Activated CD4-positive, alpha-beta T cell treated with anti-CD3 and anti-CD28 coated beads, Interleukin-2, amount 50 U/mL, for 4 hours (primary cell): ENCODE data around the gene SIAH2.

ENCODE experiments used
- DNase-seq, 2 experiments: peaks; one replicate each; pipeline ENCODE4 v3.0.0-alpha.2; 2020

Gene SIAH2

DNA sequence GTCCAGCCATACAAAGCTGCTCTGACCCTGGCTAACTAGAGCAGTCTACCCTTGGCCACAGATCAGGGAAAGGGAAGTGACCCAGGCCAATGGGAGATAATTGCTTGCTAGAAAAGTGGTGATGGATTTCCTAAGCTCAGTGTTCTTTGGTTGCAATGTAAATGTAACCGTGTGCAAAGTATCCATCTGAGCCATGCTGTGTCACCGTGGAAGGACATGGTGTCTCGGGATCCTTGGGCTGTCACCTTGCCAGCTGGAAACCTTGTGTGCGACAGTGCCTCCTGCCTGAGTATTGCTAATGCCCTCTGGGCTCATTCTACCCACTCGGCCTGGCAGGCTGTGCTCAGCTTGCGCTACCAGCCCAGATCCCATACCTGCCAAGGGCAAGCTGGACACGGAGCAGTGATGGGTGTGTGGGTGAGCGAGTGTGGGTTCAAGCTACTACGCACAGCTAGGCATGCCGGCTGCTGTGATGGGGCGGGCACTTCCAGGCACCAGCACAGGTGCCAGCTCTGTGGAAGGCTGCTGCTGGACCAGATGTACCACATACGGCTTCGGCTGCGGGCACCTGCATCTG lies 10.7 kb upstream of the SIAH2 start:
- DNase-seq: no peak

DNA sequence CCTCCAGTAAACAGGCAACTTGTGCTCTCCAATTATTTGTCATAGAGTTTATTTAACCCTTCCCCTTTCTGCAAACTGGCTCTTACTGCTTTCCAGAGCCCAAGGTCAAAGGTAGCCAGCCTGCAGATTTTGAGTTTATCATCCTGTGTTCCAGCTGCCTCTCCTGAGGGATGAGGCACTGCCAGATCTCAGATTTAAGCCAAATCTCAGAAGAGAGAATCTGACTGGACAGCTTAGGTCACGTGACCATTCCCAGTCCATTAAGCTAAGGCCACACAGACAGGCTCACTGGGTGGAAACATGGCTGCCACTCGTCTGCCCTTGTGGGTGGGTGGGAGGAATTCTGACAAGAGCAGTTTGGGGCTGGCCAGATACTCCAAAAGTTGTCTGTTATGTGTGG lies 8.6 kb upstream of the SIAH2 start:
- DNase-seq: no peak

DNA sequence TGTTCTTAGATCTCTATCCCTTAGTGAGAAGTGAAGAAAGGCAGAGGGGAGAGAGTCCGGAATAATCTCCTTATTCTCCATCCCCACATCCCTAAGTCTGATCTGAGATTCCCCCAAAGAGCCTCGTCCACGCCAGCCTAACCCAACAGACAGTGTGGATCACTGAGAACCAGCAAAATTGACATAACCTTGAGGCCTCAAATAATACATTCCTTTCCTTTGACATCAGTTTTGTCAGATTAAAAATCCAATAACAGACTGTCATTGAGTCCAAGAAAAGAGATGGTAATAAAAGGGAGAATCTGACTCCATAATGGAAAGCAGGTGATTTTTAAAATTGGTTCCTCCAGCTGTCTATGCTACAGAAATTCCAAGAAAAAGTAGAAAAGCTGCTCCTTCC lies 7.7 kb upstream of the SIAH2 start:
- DNase-seq: no peak

DNA sequence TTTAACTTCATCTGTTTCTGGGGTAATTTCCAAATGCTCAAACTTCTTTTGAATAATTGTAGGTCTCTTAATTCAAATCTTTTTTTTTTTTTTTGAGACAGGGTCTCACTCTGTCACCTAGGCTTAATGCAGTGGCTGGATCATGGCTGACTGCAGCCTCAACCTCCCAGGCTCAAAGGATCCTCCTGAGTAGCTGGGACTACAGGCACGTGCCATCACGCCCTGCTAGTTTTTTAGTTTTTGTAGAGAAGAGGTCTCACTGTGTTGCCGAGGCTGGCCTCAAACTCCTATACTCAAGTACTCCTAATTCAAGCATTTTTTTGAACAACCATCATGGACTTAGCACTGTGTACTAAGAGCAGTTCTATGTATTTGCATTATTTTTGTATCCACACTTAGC lies 3.8 kb upstream of the SIAH2 start:
- no peak for DNase-seq

DNA sequence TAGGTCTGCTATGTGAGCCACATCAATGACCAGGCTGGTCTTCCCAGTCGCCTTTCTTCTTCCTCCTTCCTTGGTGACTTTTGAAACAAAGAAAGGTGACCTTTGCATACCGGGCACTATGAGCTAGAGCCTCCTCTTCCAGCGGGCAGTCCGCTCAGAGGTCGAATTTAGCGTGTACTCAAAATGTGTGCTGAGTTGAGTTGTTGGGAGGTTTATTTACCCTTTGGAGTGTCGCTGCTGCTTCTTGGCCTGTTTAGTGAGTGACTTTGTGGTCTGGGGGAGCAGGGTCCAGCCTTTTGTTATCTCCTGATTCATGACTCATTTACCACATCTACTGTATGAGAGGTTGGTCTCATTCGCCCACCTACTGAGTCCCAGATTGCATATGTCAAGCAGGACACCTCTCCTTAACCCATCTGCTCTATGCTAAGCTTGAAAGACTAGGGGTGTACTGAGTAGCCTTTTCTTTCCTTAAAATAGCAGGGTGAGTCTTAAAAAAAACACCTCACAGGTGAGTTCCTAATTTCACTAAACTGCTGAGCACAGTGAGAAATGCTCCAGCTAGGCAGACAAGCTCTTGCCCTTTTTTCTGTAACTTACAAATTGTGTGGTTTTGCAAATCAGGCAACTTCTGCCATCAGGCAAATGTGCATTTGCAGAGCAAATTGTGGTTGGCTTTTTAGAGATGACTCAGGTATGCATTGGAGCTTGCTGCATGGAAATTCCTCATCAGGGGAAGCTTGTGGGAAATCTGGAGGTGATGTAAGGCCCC lies 3.2 kb upstream of the SIAH2 start:
- DNase-seq: peak in 1 of 2 experiments; percentile 19

DNA sequence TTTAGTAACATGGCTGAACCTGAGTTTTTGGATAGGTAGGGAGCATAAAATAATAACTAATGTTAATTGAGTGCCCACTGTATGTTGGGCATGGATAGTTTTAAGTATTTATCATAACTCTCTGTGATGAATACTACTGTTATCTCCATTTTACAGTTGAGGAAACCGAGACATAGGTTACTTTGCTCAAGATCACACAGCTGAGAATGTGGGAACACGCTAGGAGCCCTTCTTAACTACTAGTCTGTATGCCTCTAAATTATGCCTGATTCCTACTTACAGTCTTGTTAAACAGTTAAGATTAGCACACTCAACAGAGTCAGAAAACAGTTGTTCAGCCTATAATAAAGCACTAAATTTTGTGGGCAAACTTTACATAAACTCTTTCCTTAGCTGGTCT lies 2.0 kb upstream of the SIAH2 start:
- no peak for DNase-seq

DNA sequence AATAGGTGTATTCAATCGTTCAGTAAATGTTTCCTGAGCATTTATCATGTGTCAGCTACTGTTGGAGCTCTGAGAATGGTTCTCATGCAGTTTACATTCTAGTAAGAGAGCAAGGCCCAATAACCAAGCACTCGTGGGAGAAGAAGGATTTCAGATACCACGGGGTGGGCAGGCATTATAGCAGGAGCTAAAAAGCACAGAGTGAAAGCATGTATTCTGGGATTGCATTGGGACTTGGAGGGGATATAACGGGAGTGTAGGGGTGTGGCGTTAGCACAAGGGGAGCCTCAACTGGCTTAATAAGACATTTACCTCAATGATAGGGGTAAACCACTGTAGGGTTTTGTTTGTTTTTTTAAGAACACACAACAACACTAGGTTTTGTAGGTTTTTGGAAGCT lies 1.6 kb upstream of the SIAH2 start:
- DNase-seq: no peak

DNA sequence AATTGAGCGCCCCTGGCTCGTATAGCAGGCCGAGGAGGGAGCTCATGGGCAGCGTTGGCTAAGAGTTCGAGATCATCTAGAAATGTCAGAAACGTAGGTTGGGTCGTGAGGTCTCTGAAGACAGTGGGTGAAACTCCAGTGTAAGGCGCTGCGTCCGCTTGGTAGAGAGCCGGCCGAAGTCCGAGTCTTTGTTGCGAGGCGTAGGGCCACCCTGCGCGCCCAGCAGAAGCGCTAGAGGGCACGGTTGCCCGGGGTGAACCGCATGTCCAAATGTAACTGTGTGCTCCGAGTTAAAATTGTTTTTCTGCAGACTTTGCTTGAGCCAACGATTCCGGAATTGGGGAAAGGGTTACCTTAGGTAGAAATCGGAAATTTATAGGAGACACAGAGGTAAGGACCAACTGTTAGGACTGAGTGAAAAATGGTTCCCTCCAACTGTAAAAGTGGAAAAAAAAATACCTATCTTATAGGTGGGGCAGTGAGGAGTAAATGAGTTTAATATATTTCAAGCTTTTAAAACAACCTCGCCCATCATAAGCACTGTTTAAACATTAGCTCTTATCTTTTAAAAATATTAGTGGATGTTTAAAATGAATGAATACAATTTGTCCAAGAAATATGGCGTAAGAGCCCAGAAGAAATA lies 993 bp upstream of the SIAH2 start:
- no peak for DNase-seq

DNA sequence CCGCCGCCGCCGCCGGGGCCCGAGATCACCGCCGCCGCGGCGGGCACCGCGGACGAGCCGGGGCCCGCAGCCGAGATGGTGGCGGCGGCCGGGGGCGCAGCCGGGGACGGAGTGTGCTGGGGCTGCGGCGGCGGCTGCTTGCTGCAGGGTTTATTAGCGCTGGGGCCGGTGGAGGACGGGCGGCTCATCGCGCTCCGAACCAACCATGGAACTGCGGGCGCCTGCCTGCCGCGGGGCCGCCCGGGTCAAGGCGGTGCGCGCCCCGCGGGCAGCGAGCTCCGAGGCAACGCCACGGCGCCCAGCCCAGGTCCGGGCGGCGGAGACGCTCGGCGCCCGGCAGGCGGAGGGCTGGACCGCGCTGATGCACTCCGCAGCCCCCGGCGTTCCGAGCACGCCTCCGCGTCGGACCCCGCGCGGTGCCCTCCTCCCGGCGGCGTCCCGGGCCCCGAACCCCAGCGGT lies 277 bp downstream of the SIAH2 start:
- DNase-seq: no peak

DNA sequence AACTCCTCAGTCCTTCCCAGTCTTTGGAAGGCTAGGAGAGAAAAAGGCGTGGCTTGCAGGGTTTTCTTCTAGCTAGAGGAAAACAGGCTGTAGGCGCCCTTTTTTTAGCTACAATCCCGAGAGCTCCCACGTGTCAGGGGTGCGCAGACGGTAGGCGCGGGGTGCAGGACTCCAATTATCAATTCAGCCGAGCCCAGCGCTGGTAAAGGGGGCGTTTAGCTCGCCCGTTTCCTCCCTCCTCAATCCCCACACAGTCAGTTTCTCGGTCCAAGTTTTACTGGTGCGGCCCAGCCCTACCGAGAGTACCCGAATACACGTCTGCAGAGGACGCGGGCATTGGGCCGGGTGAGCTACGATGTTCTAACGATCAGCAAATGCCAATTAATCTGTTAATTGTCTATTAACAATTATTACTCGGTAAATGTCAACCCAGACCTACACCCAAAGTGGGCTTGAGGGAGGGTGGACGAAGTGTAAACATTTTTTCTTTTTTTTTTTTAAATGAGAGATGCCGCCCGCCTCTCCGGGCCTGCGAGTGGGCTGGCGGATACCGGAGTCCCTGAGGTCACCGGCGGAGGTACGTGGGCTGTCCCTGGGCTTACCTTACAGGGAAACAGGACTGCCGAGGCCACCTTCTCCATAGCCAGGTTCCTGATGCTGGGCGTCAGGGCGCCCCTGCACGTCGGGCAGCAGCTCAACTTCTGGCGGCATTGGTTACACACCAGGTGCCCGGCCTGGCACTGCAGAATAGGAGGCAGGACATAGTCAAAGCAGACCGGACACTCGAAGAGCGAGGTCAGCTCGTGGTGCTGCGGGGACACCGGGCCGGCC lies 923 bp downstream of the SIAH2 start:
- DNase-seq: peak; percentile 18 to 32

DNA sequence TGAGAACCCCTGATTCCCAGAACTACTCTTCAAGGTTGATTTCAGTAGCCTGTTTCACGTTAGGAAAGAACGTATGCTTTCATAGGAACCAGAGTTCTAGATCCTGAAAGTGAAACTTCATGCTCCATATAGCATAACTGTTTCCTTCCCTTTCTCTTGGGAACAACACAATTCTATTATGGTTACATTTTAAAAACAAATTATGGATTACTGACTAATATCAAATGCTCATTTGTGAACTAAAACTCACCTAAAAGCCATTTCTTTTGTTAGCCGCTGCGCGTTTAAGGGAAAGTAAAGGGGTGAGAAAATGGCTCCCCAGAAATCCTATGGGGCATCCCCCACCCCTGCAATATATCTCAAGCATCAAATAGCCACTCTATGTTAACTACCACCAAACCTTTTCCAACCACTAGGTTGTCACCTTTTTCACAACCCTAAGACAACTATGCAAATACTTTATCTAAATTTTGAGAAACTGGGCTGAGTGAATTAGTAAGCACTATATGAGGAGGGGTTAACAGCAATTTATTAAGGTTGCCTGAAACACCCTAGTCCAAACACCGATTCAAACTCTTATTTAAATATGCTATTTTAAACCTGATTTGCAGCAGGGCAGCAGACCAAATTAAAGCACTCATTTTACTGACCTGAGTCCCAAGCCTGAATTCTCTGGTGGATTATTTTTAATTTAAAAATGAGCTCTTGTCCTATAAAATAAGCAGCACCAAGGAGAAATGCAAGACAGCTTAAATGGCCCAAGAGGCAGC lies 2.4 kb downstream of the SIAH2 start:
- DNase-seq: peak; percentile 36 to 39

DNA sequence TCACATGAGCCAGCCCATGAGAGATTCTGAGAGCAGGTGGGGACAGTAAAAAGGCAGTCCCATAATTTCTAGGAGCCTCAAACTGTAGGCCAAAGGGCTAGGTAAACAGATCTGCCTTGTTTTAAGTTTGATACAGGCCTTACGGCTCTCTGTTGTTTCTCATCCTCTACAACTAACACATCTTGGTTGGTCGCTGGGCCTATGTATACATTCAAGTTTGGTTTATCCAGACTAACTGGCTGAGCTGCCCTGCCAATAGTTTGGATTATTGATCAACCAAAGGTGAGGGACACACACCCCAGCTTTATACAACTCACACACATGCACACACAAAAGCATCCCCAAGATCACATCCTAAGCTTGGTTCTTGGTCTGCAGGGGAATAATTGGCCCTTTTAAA lies 3.0 kb downstream of the SIAH2 start:
- no peak for DNase-seq

DNA sequence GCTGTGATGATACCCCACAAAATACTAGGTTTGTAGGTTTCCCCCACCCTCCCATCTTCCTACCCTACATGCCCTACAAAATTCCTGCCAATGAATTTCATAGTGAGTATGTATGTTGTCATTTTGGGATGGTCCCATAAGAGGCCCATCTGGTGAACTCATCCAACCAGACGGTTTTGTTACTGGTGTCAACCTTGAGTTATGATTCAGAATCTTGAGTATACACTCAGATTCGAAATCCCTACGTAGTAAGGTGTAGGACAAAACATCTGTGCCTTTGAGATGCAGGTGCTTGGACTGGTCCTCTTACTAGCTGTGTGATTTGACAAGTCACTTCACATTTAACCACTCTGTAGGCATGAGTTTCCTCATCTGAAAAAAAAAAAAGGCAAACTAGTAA lies 3.6 kb downstream of the SIAH2 start:
- DNase-seq: no peak

DNA sequence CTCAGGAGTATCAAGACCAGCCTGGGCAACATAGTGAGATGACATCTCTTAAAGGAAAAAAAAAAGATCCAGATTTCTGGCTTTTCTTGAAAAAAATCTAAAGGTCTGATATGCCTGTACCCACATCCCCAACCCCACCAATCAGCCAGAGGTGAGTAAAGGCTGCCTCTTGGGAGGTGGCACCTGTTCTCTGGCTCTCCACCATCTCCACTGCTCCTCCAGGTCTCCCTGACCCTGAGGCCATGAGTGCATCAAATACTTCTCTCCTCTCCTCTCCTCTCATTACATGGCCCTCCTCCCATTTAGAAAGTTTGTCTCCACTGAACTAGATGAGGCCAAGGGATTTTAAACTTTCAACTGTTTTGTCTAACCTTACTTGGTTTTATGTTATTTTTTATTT lies 5.2 kb downstream of the SIAH2 start:
- no peak for DNase-seq

DNA sequence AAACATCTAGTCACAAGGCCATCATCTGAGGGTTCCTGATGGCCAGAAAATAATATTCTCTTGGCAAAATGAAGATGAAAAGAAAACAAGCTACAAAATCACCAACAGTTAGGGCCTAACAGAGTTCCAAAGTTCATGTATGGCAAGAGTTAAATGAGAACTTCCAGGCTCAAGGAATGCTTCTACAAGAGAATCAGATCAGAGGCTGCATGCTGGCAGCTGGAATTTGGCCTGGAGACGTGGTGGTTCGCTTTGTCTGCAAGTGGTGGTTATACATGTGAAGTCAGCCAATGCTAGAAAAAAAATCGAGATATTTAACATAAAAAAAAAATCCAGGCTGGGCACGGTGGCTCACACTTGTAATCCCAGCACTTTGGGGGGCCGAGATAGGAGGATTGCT lies 5.6 kb downstream of the SIAH2 start:
- DNase-seq: no peak

DNA sequence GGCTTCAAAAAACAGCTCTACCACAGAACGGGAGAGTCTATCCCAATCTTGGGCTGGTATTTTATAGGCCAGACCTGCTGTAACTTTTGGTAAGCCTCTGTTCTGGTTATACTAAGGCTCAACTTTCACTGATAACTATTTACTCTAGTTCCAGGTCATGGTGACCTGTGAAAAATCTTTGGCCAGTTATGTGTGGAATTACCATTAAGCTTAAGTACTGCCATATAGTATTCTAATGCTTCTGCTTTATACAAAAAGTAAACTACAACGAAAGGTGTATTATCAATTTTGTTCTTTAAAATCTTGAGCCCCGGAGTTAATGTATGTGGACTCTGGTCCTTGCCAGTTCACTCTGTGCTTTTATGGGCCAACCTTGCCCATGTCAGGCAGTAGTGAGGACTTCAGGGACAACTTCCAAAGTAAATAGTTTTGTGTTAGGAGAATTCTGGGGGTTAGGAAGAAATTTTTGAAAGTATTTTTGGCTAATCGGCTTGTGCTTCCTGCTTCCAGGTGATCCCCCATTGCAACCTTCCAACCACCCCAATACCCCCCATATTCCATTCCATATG lies 6.4 kb downstream of the SIAH2 start:
- no peak for DNase-seq

DNA sequence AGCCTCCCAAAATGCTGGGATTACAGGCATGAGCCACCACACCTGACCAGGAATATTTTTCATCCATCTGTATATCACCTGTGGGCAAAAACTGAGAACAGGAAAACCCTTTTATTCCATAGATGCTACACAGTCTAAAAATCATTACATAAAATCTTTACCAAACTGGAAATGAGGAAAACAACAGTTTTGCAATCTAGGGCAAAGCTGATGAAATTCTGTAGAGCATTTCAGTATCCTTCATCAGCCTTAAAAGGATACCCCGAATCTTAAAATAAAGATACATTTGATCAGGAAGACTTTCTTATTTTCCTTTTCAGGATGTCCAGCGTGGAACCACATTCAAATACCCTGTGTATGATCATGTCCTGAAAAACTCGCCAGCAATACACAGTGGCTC lies 7.1 kb downstream of the SIAH2 start:
- no peak for DNase-seq

DNA sequence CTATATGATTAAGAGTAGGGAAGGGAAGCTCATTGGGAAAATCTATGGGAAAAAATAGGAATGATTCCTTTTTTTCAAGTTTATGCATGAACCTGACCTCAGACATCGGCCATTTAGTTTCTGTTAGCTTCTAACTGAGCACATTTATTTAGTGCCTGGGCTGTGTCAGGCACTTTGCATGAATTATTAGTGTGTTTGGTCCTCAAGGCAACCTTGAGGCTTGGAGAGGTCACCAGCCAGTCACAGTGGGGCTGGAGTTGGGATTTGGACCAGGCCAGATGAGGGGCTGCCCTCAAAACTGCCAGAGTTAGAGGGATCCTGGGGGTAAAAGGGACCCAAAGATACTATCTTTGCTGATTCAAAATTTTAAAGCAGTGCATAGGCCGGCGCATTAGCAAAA lies 8.1 kb downstream of the SIAH2 start:
- no peak for DNase-seq

DNA sequence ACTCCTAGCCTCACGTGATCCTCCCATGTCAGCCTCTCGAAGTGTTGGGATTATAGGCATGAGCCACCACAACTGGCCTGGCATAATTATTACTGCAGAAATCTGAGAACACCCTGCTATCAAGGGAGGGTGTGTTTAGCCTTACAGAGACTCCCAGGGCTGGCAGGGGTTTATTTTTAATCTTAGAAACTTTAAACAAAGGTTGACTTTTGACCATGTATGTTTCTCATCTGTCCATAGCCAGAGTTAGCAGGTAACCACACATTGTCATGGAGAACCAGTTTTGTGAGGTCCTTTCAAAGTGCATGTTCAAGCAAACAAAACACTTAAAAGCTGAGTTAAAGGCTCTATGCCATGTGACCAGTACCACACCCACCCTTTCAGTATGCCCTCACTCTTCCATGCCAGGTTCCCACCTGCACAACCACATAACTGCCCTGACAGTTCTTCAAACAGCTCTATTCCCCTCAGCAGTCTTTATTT lies 11.1 kb downstream of the SIAH2 start:
- DNase-seq: no peak

DNA sequence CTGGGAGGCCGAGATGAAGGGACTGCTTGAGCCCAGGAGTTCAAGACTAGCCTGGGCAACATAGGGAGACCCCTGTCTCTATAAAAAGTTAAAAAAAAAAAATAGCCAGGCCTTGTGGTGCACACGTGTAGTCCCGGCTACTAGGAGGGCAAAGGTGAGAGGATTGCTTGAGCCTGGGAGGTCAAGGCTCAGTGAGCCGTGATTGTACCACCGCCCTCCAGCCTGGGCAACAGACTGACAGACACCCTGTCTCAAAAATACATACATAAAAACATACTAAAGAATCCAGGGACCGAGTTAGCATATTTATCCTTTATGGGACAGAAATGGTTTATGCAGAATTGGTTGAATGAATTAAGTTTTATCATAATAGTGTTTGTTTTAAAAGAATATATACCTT lies 13.7 kb downstream of the SIAH2 start:
- DNase-seq: no peak

DNA sequence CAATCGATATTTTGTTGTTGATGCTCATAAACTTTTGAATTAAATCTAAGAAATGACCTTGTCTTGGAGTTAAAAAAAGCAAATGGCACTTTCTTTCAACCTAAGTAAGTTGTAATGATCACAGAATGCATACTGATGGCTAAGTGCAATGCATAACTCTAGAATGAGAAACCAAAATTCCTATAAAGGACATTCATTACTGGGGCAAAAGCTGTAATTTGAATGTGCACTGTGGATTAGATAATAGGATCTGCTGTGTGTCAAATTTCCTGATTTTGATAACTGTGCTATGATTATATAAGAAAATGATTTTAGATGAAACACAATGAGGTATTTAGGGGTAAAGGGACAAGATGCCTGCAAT lies 14.3 kb downstream of the SIAH2 start:
- DNase-seq: no peak
